ENCODE results near the gene TICRR. TPM values are rescaled to one million over a fixed set of nuclear protein-coding genes. Genes with fewer than 3 reads are reported as not detected.

Gene TICRR
- total and polyA plus RNA-seq, 2 of the 13 experiments (the other 11 are each of a cell fraction or from before 2014, with no cell fraction given) = 4.1 to 14.3 TPM

- ChIA-PET CTCF (ENCODE audit: low intra/inter-chr PET ratio, low total read pairs) (no interaction called here), POLR2A (no interaction called here)
- Histone ChIP-seq H3K9me3 (ENCODE audit: low read length) (no peaks in the 10 kb centered on the region), H4K20me1 (ENCODE audit: insufficient read depth, low read length) (no peaks in the 10 kb centered on the region), H3K27ac (ENCODE audit: extremely low read length, insufficient read depth, low read length) (no peak overlapping the region), H3K4me1 (ENCODE audit: insufficient read depth, low read length) (no peaks in the 10 kb centered on the region), H3K9ac (ENCODE audit: insufficient read depth, low read depth, low read length) (no peak overlapping the region), H3K36me3 (replicated peaks in 1 of 2; ENCODE audit: control insufficient read depth in 1 of 2, insufficient read depth in 2 of 2, low read length in 2 of 2) (peaks cover 13 to 85% of the 10 kb centered on the region in 2 experiments), H3K4me3 (replicated peaks in 1 of 3; ENCODE audit: insufficient read depth in 1 of 3, low read depth in 2 of 3, low read length in 3 of 3) (no peak overlapping the region), H3K27me3 (ENCODE audit: control insufficient read depth in 1 of 2, insufficient read depth in 2 of 2, low read length in 2 of 2) (no peaks in the 10 kb centered on the region), H3K79me2 (ENCODE audit: insufficient read depth, low read length) (no peaks in the 10 kb centered on the region), H2AFZ (ENCODE audit: low read length) (no peak overlapping the region), H3K4me2 (ENCODE audit: low read depth, low read length) (no peak overlapping the region)
- in situ Hi-C loops (cut with HindIII; ENCODE audit: extremely low pct_ligation_motif_present, low pct_unique_long_range_greater_than_20kb) (no loop called here), intact Hi-C loops (cut with micrococcal nuclease; ENCODE audit: unreplicated experiment) (no loop called here)
- no peak for DNase-seq (ENCODE audit: low spot score)
- TF ChIP-seq MLLT10 (CRISPR knock-in tag; IDR thresholded peaks at IDR 0.05) = no peak
- ATAC-seq = no peak
- BruUV-seq (replicated peaks) = no TSS peak
- no peak for FAIRE-seq
- 90% methylated on average over 5 of the region's 5 CpGs for WGBS (ENCODE audit: low lambda C conversion rate)
Measured at GRCh38 chr15:89591834-89592233, 16.6 kb downstream of the TICRR start.

GRCh38 chr15:89593018-89593417 is 17.7 kb downstream of the TICRR start:
- no peak for FAIRE-seq
- Histone ChIP-seq H3K36me3 (replicated peaks in 1 of 2; ENCODE audit: control insufficient read depth in 1 of 2, insufficient read depth in 2 of 2, low read length in 2 of 2) (peaks cover 7 to 79% of the 10 kb centered on the region in 2 experiments), H3K27me3 (ENCODE audit: control insufficient read depth in 1 of 2, insufficient read depth in 2 of 2, low read length in 2 of 2) (no peaks in the 10 kb centered on the region), H2AFZ (ENCODE audit: low read length) (no peak overlapping the region), H3K4me3 (replicated peaks in 1 of 3; ENCODE audit: insufficient read depth in 1 of 3, low read depth in 2 of 3, low read length in 3 of 3) (no peak overlapping the region), H3K27ac (ENCODE audit: extremely low read length, insufficient read depth, low read length) (no peak overlapping the region), H3K4me2 (ENCODE audit: low read depth, low read length) (no peak overlapping the region), H3K4me1 (ENCODE audit: insufficient read depth, low read length) (no peaks in the 10 kb centered on the region), H4K20me1 (ENCODE audit: insufficient read depth, low read length) (no peaks in the 10 kb centered on the region), H3K9ac (ENCODE audit: insufficient read depth, low read depth, low read length) (no peak overlapping the region), H3K79me2 (ENCODE audit: insufficient read depth, low read length) (no peaks in the 10 kb centered on the region), H3K9me3 (ENCODE audit: low read length) (no peaks in the 10 kb centered on the region)
- ChIA-PET POLR2A (no interaction called here), CTCF (ENCODE audit: low intra/inter-chr PET ratio, low total read pairs) (no interaction called here)
- in situ Hi-C loops (cut with HindIII; ENCODE audit: extremely low pct_ligation_motif_present, low pct_unique_long_range_greater_than_20kb) = no loop called here
- intact Hi-C loops (cut with micrococcal nuclease; ENCODE audit: unreplicated experiment) = no loop called here
- no peak for ATAC-seq
- no TSS peak for BruUV-seq (replicated peaks)
- DNase-seq (ENCODE audit: low spot score) = no peak
- 94% methylated on average over 4 of the region's 4 CpGs for WGBS (ENCODE audit: low lambda C conversion rate)
- TF ChIP-seq ZNF577 (CRISPR knock-in tag; IDR thresholded peaks at IDR 0.05; ENCODE audit: borderline replicate concordance, low read depth) (no peak), RARA (CRISPR knock-in tag; IDR thresholded peaks at IDR 0.05) (no peak), NCOA5 (CRISPR knock-in tag; IDR thresholded peaks at IDR 0.05) (no peak), ZMYM2 (CRISPR knock-in tag; IDR thresholded peaks at IDR 0.05) (no peak), DNMT1 (CRISPR knock-in tag; IDR thresholded peaks at IDR 0.05) (no peak), E2F1 (CRISPR knock-in tag; IDR thresholded peaks at IDR 0.05) (no peak)
